ENCODE measurements around the gene ALG14. TPM values are rescaled to one million over a fixed set of nuclear protein-coding genes. Genes with fewer than 3 reads are reported as not detected.

ALG14 gene
- total and polyA plus RNA-seq, 12 donors = 1.1 to 4.6 (median 3.3) TPM

GRCh38 chr1:95018602-95019369, 54.0 kb downstream of the ALG14 start:
- ATAC-seq = peak in 1 of 8 donors; percentile 18
- Histone ChIP-seq H3K36me3 (no peaks in the 10 kb centered on the region), H3K27me3 (no peaks in the 10 kb centered on the region), H3K4me1 (peaks cover 3 to 59% (median 41%) of the 10 kb centered on the region in 9 donors), H3K9me3 (no peaks in the 10 kb centered on the region), H3K27ac (peak overlapping the region in 1 of 10 donors; percentile 5), H3K4me3 (no peak overlapping the region)
- no peak for DNase-seq
- TF ChIP-seq, protein P1, sequence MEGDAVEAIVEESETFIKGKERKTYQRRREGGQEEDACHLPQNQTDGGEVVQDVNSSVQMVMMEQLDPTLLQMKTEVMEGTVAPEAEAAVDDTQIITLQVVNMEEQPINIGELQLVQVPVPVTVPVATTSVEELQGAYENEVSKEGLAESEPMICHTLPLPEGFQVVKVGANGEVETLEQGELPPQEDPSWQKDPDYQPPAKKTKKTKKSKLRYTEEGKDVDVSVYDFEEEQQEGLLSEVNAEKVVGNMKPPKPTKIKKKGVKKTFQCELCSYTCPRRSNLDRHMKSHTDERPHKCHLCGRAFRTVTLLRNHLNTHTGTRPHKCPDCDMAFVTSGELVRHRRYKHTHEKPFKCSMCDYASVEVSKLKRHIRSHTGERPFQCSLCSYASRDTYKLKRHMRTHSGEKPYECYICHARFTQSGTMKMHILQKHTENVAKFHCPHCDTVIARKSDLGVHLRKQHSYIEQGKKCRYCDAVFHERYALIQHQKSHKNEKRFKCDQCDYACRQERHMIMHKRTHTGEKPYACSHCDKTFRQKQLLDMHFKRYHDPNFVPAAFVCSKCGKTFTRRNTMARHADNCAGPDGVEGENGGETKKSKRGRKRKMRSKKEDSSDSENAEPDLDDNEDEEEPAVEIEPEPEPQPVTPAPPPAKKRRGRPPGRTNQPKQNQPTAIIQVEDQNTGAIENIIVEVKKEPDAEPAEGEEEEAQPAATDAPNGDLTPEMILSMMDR (IDR thresholded peaks at IDR 0.05) = no peak
- intact Hi-C loops (cut with DNase I) = loop anchor here in 2 of 10 donors (10.0 kb wide), 1 partner anchor 94 kb away; the partner anchor contains the start of gene CNN3 (in 2 of the 2)
- WGBS, 2 donors = 47 to 48% methylated on average over 1 of the region's 1 CpG

GRCh38 chr1:95017775-95018174, 55.0 kb downstream of the ALG14 start:
- Histone ChIP-seq H3K36me3 (no peaks in the 10 kb centered on the region), H3K4me1 (peaks cover 3 to 61% (median 46%) of the 10 kb centered on the region in 9 donors), H3K27me3 (no peaks in the 10 kb centered on the region), H3K9me3 (no peaks in the 10 kb centered on the region), H3K4me3 (no peak overlapping the region), H3K27ac (no peak overlapping the region)
- TF ChIP-seq, protein P1 (IDR thresholded peaks at IDR 0.05) = no peak
- intact Hi-C loops (cut with DNase I) = loop anchor here in 2 of 10 donors (10.0 kb wide), 1 partner anchor 93 kb away; the partner anchor contains the start of gene CNN3 (in 2 of the 2)
- ATAC-seq = no peak
- WGBS, 2 donors = 100% methylated on average over 1 of the region's 1 CpG
- no peak for DNase-seq

GRCh38 chr1:95015076-95015475, 57.7 kb downstream of the ALG14 start:
- Histone ChIP-seq H3K4me3 (no peak overlapping the region), H3K9me3 (no peaks in the 10 kb centered on the region), H3K36me3 (no peaks in the 10 kb centered on the region), H3K27me3 (no peaks in the 10 kb centered on the region), H3K27ac (no peak overlapping the region), H3K4me1 (peaks cover 3 to 45% (median 27%) of the 10 kb centered on the region in 9 donors)
- TF ChIP-seq, protein P1 (IDR thresholded peaks at IDR 0.05) = no peak
- 94 to 98% methylated on average over 3 of the region's 3 CpGs for WGBS, 2 donors
- DNase-seq (no peak), ATAC-seq (no peak)
- intact Hi-C loops (cut with DNase I) = loop anchor here in 2 of 10 donors (10.0 kb wide), 1 partner anchor 90 kb away; the partner anchor contains the start of gene CNN3 (in 2 of the 2)

DNA sequence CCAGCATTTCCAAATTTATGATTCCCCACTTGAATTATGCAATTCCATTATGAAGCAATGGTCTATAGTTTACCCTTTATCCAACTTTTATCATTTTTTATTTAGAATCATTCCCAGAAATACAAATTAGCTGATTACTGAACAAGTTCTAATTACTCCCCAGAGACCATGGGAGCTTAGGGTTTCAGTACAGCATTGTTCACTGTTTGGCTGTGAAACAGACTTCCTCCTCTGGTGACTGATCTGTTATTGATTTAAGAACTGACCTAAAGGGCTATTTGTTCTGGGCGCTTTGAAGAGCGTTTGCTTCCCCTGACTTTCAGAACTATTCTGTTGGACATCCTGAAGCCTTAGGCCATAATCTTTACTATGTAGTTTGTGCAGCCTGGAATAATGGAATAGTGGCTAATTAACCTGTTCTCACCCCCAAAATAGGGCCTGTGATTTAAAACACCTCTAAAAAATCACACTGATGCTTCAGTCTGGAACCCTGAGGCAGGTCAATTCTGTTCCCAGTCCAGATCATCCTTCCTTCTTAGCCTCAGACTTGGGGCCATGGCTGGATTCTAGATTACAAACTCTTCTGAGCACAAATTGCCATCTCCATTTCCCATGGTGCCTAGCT, 58.7 kb downstream of the ALG14 start:
- intact Hi-C loops (cut with DNase I) = loop anchor here in 2 of 10 donors (10.0 kb wide), 1 partner anchor 89 kb away; the partner anchor contains the start of gene CNN3 (in 2 of the 2)
- TF ChIP-seq, protein P1 (IDR thresholded peaks at IDR 0.05) = no peak
- Histone ChIP-seq H3K27ac (peak overlapping the region in 9 of 10 donors; percentile 5 to 59 (median 42)), H3K27me3 (no peaks in the 10 kb centered on the region), H3K36me3 (no peaks in the 10 kb centered on the region), H3K4me1 (peaks cover 3 to 40% (median 22%) of the 10 kb centered on the region in 9 donors), H3K4me3 (no peak overlapping the region), H3K9me3 (no peaks in the 10 kb centered on the region)
- ATAC-seq = peak; percentile 47 to 79 (median 72)
- DNase-seq = no peak
- WGBS, 2 donors = 38 to 50% methylated on average over 2 of the region's 2 CpGs

Data from heart right ventricle (tissue), 16 donors.